ENCODE data around the gene TNN. TPM values are rescaled to one million over a fixed set of nuclear protein-coding genes. Genes with fewer than 3 reads are reported as not detected.

TNN gene
- total and polyA plus RNA-seq, 2 donors (not counting 1 experiment from before 2014, with no cell fraction given) = not detected

GRCh38 chr1:175114996-175115395 lies 47.4 kb downstream of the TNN start:
- no peak overlapping the region for H2AFZ ChIP-seq (ENCODE audit: low read length)
- no peaks in the 10 kb centered on the region for H3K36me3 ChIP-seq (ENCODE audit: control insufficient read depth, insufficient read depth, low read length)
- H3K27ac ChIP-seq (ENCODE audit: insufficient read depth, low read length) = no peak overlapping the region
- no peaks in the 10 kb centered on the region for H3K79me2 ChIP-seq (ENCODE audit: control insufficient read depth, insufficient read depth, low read length)
- H3K9me3 ChIP-seq (ENCODE audit: control insufficient read depth, insufficient read depth, low read depth, low read length) = no peaks in the 10 kb centered on the region
- DNase-seq (ENCODE audit: low read depth in 2 of 2) = no peak
- no peak overlapping the region for H3K4me3 ChIP-seq (replicated peaks in 1 of 4; ENCODE audit: control extremely low read depth in 1 of 4, insufficient read depth in 1 of 4, low read depth in 3 of 4, low read length in 4 of 4)
- no peak for TF ChIP-seq EZH2 (IDR thresholded peaks at IDR 0.05; ENCODE audit: low read length, missing control alignments)
- TF ChIP-seq CTCF (conservative IDR thresholded peaks at IDR 0.05 in 1 of 2, IDR thresholded peaks at IDR 0.05 in 1 of 2; ENCODE audit: low read depth in 1 of 2, low read length in 2 of 2) = no peak
- H3K4me2 ChIP-seq (ENCODE audit: extremely low read depth, insufficient read depth, low read length) = no peak overlapping the region
- no peaks in the 10 kb centered on the region for H4K20me1 ChIP-seq (ENCODE audit: control insufficient read depth, extremely low read depth, insufficient read depth, low read length)
- H3K27me3 ChIP-seq (ENCODE audit: control insufficient read depth, insufficient read depth, low read length) = no peaks in the 10 kb centered on the region
- no peaks in the 10 kb centered on the region for H3K4me1 ChIP-seq (ENCODE audit: control insufficient read depth, extremely low read depth, insufficient read depth, low read length)
- H3K9ac ChIP-seq (ENCODE audit: insufficient read depth, low read length) = no peak overlapping the region

GRCh38 chr1:175116210-175116798 lies 48.7 kb downstream of the TNN start:
- TF ChIP-seq EZH2 (IDR thresholded peaks at IDR 0.05; ENCODE audit: low read length, missing control alignments) = no peak
- TF ChIP-seq CTCF (conservative IDR thresholded peaks at IDR 0.05 in 1 of 2, IDR thresholded peaks at IDR 0.05 in 1 of 2; ENCODE audit: low read depth in 1 of 2, low read length in 2 of 2) = no peak
- H4K20me1 ChIP-seq (ENCODE audit: control insufficient read depth, extremely low read depth, insufficient read depth, low read length) = no peaks in the 10 kb centered on the region
- H3K79me2 ChIP-seq (ENCODE audit: control insufficient read depth, insufficient read depth, low read length) = no peaks in the 10 kb centered on the region
- no peaks in the 10 kb centered on the region for H3K4me1 ChIP-seq (ENCODE audit: control insufficient read depth, extremely low read depth, insufficient read depth, low read length)
- no peak overlapping the region for H3K27ac ChIP-seq (ENCODE audit: insufficient read depth, low read length)
- H3K36me3 ChIP-seq (ENCODE audit: control insufficient read depth, insufficient read depth, low read length) = no peaks in the 10 kb centered on the region
- no peak overlapping the region for H2AFZ ChIP-seq (ENCODE audit: low read length)
- DNase-seq (ENCODE audit: low read depth in 2 of 2) = no peak
- H3K27me3 ChIP-seq (ENCODE audit: control insufficient read depth, insufficient read depth, low read length) = no peaks in the 10 kb centered on the region
- H3K4me2 ChIP-seq (ENCODE audit: extremely low read depth, insufficient read depth, low read length) = no peak overlapping the region
- H3K9ac ChIP-seq (ENCODE audit: insufficient read depth, low read length) = no peak overlapping the region
- no peak overlapping the region for H3K4me3 ChIP-seq (replicated peaks in 1 of 4; ENCODE audit: control extremely low read depth in 1 of 4, insufficient read depth in 1 of 4, low read depth in 3 of 4, low read length in 4 of 4)
- no peaks in the 10 kb centered on the region for H3K9me3 ChIP-seq (ENCODE audit: control insufficient read depth, insufficient read depth, low read depth, low read length)

GRCh38 chr1:175116903-175117302 lies 49.3 kb downstream of the TNN start:
- H2AFZ ChIP-seq (ENCODE audit: low read length) = no peak overlapping the region
- H3K4me1 ChIP-seq (ENCODE audit: control insufficient read depth, extremely low read depth, insufficient read depth, low read length) = no peaks in the 10 kb centered on the region
- H3K4me2 ChIP-seq (ENCODE audit: extremely low read depth, insufficient read depth, low read length) = no peak overlapping the region
- no peaks in the 10 kb centered on the region for H3K27me3 ChIP-seq (ENCODE audit: control insufficient read depth, insufficient read depth, low read length)
- TF ChIP-seq EZH2 (IDR thresholded peaks at IDR 0.05; ENCODE audit: low read length, missing control alignments) (no peak), CTCF (conservative IDR thresholded peaks at IDR 0.05 in 1 of 2, IDR thresholded peaks at IDR 0.05 in 1 of 2; ENCODE audit: low read depth in 1 of 2, low read length in 2 of 2) (no peak)
- H3K4me3 ChIP-seq (replicated peaks in 1 of 4; ENCODE audit: control extremely low read depth in 1 of 4, insufficient read depth in 1 of 4, low read depth in 3 of 4, low read length in 4 of 4) = no peak overlapping the region
- H3K36me3 ChIP-seq (ENCODE audit: control insufficient read depth, insufficient read depth, low read length) = no peaks in the 10 kb centered on the region
- no peak for DNase-seq (ENCODE audit: low read depth in 2 of 2)
- no peaks in the 10 kb centered on the region for H3K9me3 ChIP-seq (ENCODE audit: control insufficient read depth, insufficient read depth, low read depth, low read length)
- no peaks in the 10 kb centered on the region for H4K20me1 ChIP-seq (ENCODE audit: control insufficient read depth, extremely low read depth, insufficient read depth, low read length)
- H3K9ac ChIP-seq (ENCODE audit: insufficient read depth, low read length) = no peak overlapping the region
- H3K27ac ChIP-seq (ENCODE audit: insufficient read depth, low read length) = no peak overlapping the region
- no peaks in the 10 kb centered on the region for H3K79me2 ChIP-seq (ENCODE audit: control insufficient read depth, insufficient read depth, low read length)
